ENCODE data around the gene FTSJ3.

The FTSJ3 gene

GRCh38 chr17:63842540-63843386 lies 15.3 kb upstream of the FTSJ3 start, which contains the start of gene SMARCD2:
Gene SMARCD2, minus strand, starts transcription at chr17:63842685. Its CDS starts 11 bp downstream, at chr17:63842674.
- DNase-seq, result peak; percentile 99

GRCh38 chr17:63842173-63842539 lies 14.7 kb upstream of the FTSJ3 start:
- DNase-seq, result peak in 1 of 2 experiments; percentile 69

- peak in 1 of 2 experiments; percentile 58 for DNase-seq
Observed at GRCh38 chr17:63841350-63842172, 14.1 kb upstream of the FTSJ3 start.

DNA sequence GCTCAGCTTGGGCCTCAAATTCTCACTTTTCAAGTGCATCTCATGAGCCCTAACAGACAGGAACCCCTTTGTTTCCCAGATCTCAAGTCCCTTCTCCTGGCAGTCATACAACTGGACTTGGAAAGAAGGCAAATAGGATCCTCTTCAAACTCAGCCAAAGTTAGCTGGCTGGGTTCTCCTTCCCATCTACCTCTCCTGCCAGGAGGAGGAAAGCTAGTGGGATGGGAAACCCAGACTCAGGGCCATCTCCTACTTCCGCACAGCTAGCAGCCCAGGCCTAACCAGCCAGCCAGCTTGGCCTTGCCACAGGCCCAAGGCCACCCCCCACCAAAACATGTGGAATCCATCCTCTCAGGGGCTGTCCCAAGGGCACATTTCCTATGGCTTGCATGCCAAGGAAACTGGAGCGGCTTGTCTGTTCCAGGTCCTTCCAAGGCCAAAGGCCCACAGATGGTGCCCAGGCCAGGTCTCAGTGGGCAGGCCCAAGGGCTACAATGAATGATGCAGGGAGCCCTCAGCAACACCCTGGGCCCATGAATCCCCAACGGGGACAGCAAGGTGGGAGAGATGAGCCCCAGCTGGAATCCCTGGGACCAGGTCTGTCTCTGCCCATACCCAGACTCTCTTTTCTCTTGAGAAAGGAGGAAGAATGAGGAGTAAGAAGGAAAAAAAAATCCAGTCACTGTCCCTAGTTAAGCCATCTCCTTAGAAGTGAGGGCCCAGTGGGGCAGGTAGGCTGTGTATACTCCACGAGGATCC lies 13.3 kb upstream of the FTSJ3 start:
- DNase-seq, result no peak

GRCh38 chr17:63838631-63839171 lies 11.2 kb upstream of the FTSJ3 start:
- DNase-seq, result peak; percentile 80 to 87

DNA sequence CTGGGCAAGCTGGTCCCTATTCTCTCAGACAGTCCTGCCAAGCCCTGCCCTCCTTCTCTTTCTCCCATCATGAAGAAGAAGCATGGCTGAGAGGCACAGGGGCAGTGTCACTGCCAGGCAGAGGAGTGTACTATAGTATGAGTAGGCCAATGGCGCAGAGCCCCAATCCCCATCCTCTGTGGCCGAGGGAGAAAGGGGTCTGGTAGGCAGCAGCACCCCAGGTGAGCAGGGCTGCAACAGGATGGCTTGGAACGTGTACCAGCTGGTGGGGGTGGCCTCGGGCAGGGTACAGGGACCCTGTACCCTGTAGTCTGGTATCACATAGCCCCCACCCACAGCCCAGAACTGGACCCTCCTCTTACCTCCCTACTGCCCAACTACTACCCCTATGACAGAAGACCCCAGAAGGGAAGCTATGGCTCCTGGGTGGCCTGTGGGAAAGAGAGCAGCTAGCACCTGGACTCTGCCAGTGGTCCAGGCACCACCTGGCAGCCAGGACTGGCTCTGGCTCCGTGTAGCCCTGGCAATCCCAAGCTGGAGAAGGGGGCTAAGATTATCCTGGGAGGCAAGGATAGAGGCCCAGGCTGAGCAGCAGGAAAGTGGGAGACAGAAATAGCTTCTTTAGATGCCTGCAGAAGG lies 10.6 kb upstream of the FTSJ3 start:
- no peak for DNase-seq

GRCh38 chr17:63837480-63837879 lies 10.0 kb upstream of the FTSJ3 start:
- DNase-seq, result peak; percentile 14 to 16

DNA sequence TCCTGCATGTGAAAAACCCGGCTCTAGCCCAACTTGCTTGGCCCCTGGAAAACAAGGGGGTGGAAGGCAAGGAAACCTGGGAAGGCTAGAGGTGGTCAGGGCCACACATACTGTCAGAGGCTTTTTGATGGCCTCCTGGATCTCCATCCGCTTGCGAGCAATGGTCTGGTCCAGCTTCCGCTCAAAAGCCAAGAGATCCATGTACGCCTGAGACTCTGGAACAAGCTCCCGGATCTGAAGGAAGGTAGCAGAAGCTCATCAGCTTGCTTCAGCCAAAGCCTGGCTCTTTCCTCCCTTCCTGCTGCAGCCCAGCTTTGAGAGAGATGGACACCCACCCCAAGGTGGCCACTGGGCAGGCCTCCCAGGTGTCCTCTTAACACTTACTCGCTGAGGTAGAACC lies 9.3 kb upstream of the FTSJ3 start:
- DNase-seq, result no peak

DNA sequence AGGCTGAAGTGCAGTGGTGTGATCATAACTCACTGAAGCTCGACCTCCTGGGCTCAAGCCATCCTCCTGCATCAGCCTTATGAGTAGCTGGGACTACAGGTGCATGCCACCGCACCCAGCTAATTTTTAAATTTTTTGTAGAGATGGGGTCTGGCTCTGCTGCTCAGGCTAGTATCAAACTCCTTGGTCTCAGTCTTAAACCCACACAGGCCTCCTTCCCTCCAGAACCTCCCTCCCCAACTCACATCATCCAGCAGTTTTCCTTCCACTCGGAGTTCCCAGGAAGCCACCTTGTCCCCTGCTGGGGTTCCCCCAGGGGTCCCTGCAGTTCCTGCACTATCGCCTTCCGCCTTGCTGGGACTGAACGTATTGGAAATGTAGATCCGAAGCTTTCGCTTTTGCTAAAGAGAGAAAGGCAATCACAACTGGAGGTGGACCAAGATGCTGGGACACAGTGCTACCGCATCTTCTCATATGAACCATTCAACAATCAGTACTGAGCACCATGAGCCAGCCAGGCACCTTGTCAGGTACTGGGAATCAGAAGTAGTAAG lies 7.8 kb upstream of the FTSJ3 start:
- no peak for DNase-seq

DNA sequence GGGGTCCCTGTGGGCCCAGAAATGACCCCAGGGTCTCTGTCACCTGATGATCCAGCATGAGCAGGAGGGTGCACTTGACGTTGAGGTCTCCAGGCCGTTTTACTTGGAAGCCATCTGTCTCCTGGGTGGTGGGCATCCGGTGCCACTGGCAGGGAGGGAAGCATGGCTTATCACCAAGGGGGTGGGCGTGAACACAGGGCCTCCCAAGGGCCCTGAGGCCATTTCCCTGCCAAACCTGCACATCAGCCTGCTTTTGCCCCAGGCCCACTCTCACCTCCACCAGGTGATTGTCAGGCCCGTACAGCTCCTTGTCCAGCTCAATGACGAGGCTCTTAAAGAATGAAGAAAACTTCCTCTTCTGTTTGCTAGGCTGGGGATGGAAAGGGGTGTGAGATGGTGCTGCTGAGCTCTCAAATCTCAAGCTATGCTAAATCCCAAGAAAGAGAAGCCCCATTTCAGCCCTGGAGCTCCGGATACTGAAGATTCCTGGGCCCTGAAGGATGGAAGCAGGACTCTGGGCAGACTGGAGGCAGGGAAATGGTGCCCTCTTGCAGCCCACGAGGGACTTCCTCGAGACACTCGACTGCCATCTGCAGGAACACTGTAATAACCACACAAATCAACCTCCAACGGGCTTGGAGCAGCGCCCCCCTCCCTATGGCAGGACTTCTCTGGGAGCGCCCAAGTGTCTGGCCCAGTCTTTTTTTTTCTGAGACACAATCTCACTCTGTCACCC lies 7.1 kb upstream of the FTSJ3 start:
- peak; percentile 48 to 50 for DNase-seq

- no peak for DNase-seq
Observed at GRCh38 chr17:63833741-63834373, 6.4 kb upstream of the FTSJ3 start.

GRCh38 chr17:63833026-63833740 lies 5.7 kb upstream of the FTSJ3 start:
- no peak for DNase-seq

DNA sequence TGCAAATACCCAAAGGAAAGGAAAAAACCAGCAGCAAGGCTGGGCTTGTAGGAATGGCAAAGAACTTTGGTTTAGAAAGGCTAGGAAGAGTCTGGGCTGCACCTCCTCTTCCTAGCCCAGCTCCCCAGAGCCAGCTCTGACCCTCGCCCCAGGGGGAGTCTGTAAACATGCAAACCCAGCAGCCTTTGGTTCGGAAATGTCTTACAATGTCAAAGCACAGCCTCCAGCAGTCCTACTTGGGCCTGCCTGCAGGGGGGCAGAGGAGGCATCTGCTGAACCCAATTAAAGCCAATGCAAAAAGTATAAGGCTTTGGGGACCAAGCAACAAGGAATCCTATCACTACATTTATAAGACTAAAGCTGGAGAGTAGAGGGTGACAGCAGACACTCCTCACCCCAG lies 5.0 kb upstream of the FTSJ3 start:
- no peak for DNase-seq

DNA sequence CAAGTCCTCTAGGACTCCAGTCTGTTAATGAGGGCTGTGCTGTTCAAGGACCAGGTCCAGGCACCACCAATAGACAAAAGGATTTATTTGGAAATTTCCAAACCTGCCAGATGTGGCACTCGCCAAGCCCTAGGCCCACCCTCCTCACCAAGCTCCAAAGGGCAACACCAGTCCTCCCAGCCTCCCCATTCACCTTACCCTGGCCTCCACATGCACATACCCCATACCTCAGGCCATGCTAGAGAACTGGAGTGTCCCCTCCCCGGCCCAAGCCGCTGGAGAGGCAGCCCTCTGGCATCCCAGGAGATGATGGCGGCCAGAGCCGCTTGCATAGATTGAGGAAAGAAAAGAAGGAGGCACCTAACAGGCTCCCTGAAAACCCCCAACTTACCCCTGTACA lies 4.6 kb upstream of the FTSJ3 start:
- DNase-seq, result no peak

DNA sequence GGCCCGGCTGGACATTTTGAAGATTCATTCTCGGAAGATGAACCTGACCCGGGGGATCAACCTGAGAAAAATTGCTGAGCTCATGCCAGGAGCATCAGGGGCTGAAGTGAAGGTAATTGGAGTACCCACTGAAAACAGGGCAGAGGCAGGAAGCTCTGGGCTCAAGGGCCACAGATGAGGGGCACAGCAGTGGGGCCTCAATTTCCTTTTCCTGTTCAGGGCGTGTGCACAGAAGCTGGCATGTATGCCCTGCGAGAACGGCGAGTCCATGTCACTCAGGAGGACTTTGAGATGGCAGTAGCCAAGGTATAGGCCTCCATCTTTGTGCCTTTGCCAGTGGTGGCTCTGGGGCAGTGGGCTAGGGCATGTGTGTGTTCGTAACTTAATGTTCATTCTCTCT lies 4.0 kb upstream of the FTSJ3 start:
- no peak for DNase-seq

DNA sequence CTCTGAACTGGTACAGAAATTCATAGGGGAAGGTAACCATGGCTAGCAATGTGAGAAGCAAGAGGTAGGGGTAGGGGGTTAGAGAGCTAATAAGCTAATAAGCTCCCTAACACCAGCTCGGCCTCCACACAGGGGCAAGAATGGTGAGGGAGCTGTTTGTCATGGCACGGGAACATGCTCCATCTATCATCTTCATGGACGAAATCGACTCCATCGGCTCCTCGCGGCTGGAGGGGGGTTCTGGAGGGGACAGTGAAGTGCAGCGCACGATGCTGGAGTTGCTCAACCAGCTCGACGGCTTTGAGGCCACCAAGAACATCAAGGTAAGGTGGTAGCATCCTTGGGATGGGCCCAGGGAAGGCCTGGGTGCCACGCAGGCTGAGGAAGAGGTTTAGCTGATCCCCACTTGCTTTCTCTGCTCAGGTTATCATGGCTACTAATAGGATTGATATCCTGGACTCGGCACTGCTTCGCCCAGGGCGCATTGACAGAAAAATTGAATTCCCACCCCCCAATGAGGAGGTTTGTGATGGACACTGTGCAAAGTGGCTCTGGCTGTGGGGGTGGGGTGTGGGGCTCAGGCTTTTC lies 3.5 kb upstream of the FTSJ3 start:
- no peak for DNase-seq

DNA sequence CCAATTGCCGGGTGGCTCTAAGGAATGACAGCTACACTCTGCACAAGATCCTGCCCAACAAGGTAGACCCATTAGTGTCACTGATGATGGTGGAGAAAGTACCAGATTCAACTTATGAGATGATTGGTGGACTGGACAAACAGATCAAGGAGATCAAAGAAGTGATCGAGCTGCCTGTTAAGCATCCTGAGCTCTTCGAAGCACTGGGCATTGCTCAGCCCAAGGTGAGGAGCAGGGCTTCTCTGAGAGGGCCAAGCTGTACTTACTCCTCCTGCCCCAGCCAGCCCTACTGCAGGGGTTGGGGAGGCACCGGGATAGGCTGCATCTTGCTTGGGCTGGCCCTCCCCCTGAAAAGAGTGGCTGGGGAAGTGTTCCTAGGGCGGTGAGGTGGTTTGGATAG lies 2.8 kb upstream of the FTSJ3 start:
- no peak for DNase-seq

- DNase-seq, result no peak
Observed at GRCh38 chr17:63828936-63829335, 1.5 kb upstream of the FTSJ3 start.

DNA sequence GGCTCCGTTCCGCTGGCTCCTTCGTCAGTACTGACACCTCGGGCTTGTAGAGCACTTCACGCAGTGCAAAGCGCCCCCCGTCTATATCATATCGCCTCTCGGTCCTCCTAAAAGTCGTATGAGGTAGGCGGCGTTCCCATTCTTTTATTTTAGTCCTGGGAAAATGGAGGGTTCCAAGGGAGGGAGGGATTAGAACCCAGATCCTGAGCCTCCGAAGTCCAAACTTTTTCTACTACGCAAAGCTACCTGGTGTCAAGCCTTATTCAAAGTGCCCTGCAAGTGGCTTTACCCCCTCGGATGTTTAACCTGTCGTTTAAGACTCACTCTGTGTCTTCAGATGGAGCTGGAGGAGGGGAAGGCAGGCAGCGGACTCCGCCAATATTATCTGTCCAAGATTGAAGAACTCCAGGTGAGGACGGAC lies 348 bp upstream of the FTSJ3 start:
- peak in 1 of 2 experiments; percentile 9 for DNase-seq
